Psoas muscle (tissue), 8 donors: ENCODE data around the gene SYNE2. TPM values are rescaled to one million over a fixed set of nuclear protein-coding genes. Genes with fewer than 3 reads are reported as not detected.

Experiments used
- ATAC-seq, 4 donors: fragments of 200-7000 bp; cut with Tn5 transposase; one replicate each; pipeline ENCODE4 v1.9.1; 2020; ENCODE audit warnings: moderate library complexity in 3 of 4, mild to moderate bottlenecking in 2 of 4
- DNase-seq, 2 donors: peaks; one replicate each; pipeline ENCODE4 v3.0.0-alpha.2; 2020
- H3K27ac ChIP-seq: fragments of 200-600 bp; one replicate; pipeline ENCODE4 v1.8.0; 2022
- H3K27me3 ChIP-seq, 3 donors: fragments of 200-600 bp in 1 of 3; one replicate each; pipeline versions ENCODE4 v1.6.1 to v1.8.0; 2013 to 2022; ENCODE audit warnings: low read length in 2 of 3, mild to moderate bottlenecking in 2 of 3, moderate library complexity in 1 of 3; ENCODE audit not compliant: insufficient read depth in 3 of 3
- H3K36me3 ChIP-seq, 2 donors: fragments of 200-600 bp in 1 of 2; one replicate each; pipeline versions ENCODE4 v1.6.1 to v1.8.0; 2013 to 2022; ENCODE audit warnings: low read depth in 1 of 2, mild to moderate bottlenecking in 1 of 2, moderate library complexity in 1 of 2; ENCODE audit not compliant: insufficient read depth in 1 of 2
- H3K4me1 ChIP-seq: fragments of 200-600 bp; one replicate; pipeline ENCODE4 v1.8.0; 2022
- H3K4me3 ChIP-seq: fragments of 200-600 bp; one replicate; pipeline ENCODE4 v1.8.0; 2022; ENCODE audit warnings: mild to moderate bottlenecking
- H3K9me3 ChIP-seq: fragments of 200-600 bp; one replicate; pipeline ENCODE4 v1.8.0; 2022
- WGBS, 3 donors: extraction: QIAGEN DNeasy Blood & Tissue Kit; methylation state at CpG; one replicate each; pipeline versions ENCODE4 v1.1.6 to v1.1.7; 2013; 5-methylcytosine and 5-hydroxymethylcytosine counted together
- intact Hi-C, 2 donors: fragments of 100-400 bp; cut with DNase I; formaldehyde crosslinking; loops; one replicate each; pipeline versions ENCODE4 v1.11.0 to v1.14.2; 2022
- polyA plus RNA-seq, 3 donors: library from polyadenylated mRNA; stranded (reverse); fragments of 200-250 nt; gene quantifications; one replicate each; pipeline ENCODE4 v1.2.3, GENCODE V29; 2013
- total RNA-seq, 4 donors: library from RNA; stranded (reverse); fragmentation: NEBNext Ultra II Directional in 2 of 4; extraction: Animal tissue kit (Norgen Biotek cat#: 25700) in 2 of 4; gene quantifications; one replicate each; pipeline versions ENCODE4 v1.2.1 to v1.2.4, GENCODE V29; 2021 to 2023
- TF ChIP-seq, protein P1 (sequence below): fragments of 200-600 bp; IDR thresholded peaks from one replicate; pipeline ENCODE4 v1.8.0; 2022; ENCODE audit warnings: antibody characterized with exemption
- donor health status: healthy with polysubstance abuse.
- donor health status: DM: no; HTN: no; CAD: no; lungs with moderate emphysema.
- donor health status: Bipolar disorder and iron deficiency.
- donor health status: healthy.
- donor health status: DM: yes; HTN: yes; CAD: no.
- donor health status: DM: no; HTN: no; CAD: no.
- donor health status: DM: no; HTN: no; CAD: no.
- donor health status: DM: yes; HTN: yes; CAD: no.

SYNE2 gene
- total and polyA plus RNA-seq, 7 donors, result 23.0 to 239 (median 150) TPM

DNA sequence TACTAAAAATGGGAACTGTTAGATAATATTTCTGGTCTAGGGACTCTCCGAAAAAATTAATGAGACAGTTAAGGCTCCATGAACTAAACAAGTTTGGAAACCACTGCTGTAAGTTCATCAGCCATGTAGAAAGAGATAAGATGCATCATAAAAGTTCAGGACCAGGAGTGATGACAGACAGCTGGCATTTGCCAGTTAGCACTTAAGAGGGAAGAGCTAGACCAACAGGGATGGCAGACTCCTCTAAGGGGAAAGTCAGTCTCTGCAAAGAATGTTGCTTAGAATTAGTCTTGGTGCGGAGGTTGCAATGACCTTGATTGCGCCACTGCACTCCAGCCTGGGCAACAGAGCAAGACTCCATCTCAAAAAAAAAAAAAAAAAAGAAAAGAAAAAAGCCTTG, 129.4 kb downstream of the SYNE2 start:
- TF ChIP-seq, protein P1, sequence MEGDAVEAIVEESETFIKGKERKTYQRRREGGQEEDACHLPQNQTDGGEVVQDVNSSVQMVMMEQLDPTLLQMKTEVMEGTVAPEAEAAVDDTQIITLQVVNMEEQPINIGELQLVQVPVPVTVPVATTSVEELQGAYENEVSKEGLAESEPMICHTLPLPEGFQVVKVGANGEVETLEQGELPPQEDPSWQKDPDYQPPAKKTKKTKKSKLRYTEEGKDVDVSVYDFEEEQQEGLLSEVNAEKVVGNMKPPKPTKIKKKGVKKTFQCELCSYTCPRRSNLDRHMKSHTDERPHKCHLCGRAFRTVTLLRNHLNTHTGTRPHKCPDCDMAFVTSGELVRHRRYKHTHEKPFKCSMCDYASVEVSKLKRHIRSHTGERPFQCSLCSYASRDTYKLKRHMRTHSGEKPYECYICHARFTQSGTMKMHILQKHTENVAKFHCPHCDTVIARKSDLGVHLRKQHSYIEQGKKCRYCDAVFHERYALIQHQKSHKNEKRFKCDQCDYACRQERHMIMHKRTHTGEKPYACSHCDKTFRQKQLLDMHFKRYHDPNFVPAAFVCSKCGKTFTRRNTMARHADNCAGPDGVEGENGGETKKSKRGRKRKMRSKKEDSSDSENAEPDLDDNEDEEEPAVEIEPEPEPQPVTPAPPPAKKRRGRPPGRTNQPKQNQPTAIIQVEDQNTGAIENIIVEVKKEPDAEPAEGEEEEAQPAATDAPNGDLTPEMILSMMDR, result no peak
- 98 to 99% (median 98%) methylated on average over 3 of the region's 3 CpGs for WGBS, 3 donors
- Histone ChIP-seq H3K27me3 (no peaks in the 10 kb centered on the region), H3K36me3 (peaks cover 2 to 84% of the 10 kb centered on the region in 2 donors), H3K4me3 (no peak overlapping the region), H3K4me1 (no peaks in the 10 kb centered on the region), H3K27ac (no peak overlapping the region), H3K9me3 (no peaks in the 10 kb centered on the region)
- DNase-seq, result no peak
- no peak for ATAC-seq
- intact Hi-C loops, result no loop called here

- ATAC-seq (no peak), DNase-seq (no peak)
- TF ChIP-seq, protein P1, result no peak
- 97 to 98% (median 98%) methylated on average over 3 of the region's 3 CpGs for WGBS, 3 donors
- H3K4me3 ChIP-seq, result no peak overlapping the region
- H3K27ac ChIP-seq, result no peak overlapping the region
- no peaks in the 10 kb centered on the region for H3K27me3 ChIP-seq
- H3K9me3 ChIP-seq, result no peaks in the 10 kb centered on the region
- intact Hi-C loops, result no loop called here
- no peaks in the 10 kb centered on the region for H3K4me1 ChIP-seq
- peaks cover 2 to 79% of the 10 kb centered on the region in 2 donors for H3K36me3 ChIP-seq
Measured at GRCh38 chr14:63982629-63983028, 129.8 kb downstream of the SYNE2 start.

- H3K4me3 ChIP-seq, result no peak overlapping the region
- no peak for DNase-seq
- ATAC-seq, result peak in 3 of 4 donors; percentile 61 to 74 (median 71)
- peaks cover 2 to 72% of the 10 kb centered on the region in 2 donors for H3K36me3 ChIP-seq
- TF ChIP-seq, protein P1, result no peak
- no peak overlapping the region for H3K27ac ChIP-seq
- no peaks in the 10 kb centered on the region for H3K9me3 ChIP-seq
- 88 to 95% (median 94%) methylated on average over 15 of the region's 15 CpGs for WGBS, 3 donors
- no peaks in the 10 kb centered on the region for H3K4me1 ChIP-seq
- intact Hi-C loops, result no loop called here
- H3K27me3 ChIP-seq, result no peaks in the 10 kb centered on the region
Measured at GRCh38 chr14:63986789-63987533, 134.2 kb downstream of the SYNE2 start.

- intact Hi-C loops, result no loop called here
- H3K27me3 ChIP-seq, result no peaks in the 10 kb centered on the region
- H3K4me1 ChIP-seq, result no peaks in the 10 kb centered on the region
- TF ChIP-seq, protein P1, result no peak
- 81 to 87% (median 81%) methylated on average over 4 of the region's 4 CpGs for WGBS, 3 donors
- ATAC-seq, result no peak
- H3K27ac ChIP-seq, result no peak overlapping the region
- H3K4me3 ChIP-seq, result no peak overlapping the region
- peaks cover 0 to 72% of the 10 kb centered on the region in 2 donors for H3K36me3 ChIP-seq
- no peak for DNase-seq
- no peaks in the 10 kb centered on the region for H3K9me3 ChIP-seq
Measured at GRCh38 chr14:63988579-63988978, 135.8 kb downstream of the SYNE2 start.

DNA sequence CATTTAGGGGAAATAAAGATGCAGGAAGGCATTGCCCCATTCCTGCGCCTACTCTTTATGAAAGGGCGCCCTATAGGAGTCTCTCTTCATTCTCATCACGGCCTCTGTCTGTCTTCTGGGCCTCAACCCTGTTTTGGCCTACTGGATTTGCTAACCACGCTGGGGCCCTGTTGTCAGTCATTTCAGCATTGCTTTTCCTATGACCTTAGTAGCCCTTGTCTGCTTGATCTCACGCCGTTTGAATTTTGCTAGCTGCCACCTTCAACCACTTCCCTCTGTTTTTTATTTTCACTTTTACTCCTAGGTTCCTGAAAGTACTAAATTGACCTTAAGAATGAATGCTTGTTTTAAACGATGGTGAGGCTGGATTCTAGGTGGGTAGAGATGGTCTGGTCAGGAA, 139.0 kb downstream of the SYNE2 start:
- Histone ChIP-seq H3K4me3 (no peak overlapping the region), H3K36me3 (peaks cover 5 to 79% of the 10 kb centered on the region in 2 donors), H3K27me3 (no peaks in the 10 kb centered on the region), H3K9me3 (no peaks in the 10 kb centered on the region), H3K4me1 (no peaks in the 10 kb centered on the region), H3K27ac (no peak overlapping the region)
- intact Hi-C loops, result no loop called here
- DNase-seq (no peak), ATAC-seq (no peak)
- 91 to 96% (median 92%) methylated on average over 7 of the region's 7 CpGs for WGBS, 3 donors
- TF ChIP-seq, protein P1, result no peak
